ENCODE results near the gene AUH.

DNA sequence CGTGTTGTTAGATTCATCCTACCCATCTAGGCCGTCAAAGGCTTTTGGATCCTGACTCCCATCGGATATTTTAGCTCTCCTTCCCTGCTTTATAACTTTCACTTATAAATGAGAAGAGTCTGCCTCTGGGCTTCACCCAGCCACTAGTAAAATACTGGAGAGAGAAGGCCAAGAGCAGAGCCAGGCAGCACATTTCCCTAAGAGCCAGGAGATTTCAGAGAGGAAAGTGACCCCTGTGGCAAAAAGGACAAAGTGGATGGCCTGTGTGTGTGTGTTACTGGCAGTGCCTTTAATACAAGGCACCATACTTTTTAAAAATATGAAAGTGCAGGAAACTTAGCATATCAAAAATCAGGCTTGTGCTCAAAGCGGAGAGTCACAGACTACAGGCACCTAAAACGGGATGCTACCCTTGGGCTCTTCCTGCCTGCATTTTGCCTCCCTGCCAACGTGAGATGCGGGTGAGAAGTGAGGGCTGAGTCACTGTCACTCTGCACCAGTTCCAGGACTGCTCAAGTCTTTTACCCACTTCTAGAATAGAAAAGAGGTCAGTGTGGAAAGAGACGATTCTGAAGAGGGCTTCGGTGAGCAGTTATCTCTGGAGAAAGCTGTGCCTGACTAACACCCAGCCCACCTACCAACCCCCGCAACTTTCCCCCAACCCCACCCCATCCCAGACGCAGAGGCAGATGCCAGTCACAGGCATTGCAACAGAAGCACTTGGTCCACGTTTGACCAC lies 46.0 kb upstream of the AUH start:
- no peak for TF ChIP-seq EZH2 (IDR thresholded peaks at IDR 0.05; ENCODE audit: insufficient read depth, poor library complexity, severe bottlenecking)
- no peak for TF ChIP-seq EZH2phosphoT487 (IDR thresholded peaks at IDR 0.05; ENCODE audit: insufficient read depth, low read depth)
